OCI-LY7 (cell line): ENCODE data around the gene IFI44L. TPM values are rescaled to one million over a fixed set of nuclear protein-coding genes. Genes with fewer than 3 reads are reported as not detected.

ENCODE experiments used
- BruUV-seq: library from RNA; stranded (reverse); fragments of 400-500 nt; replicated peaks from 2 replicates; lab custom pipeline; 2021; lab: Mats Ljungman, UMichigan
- CTCF ChIA-PET: fragments of 300-600 bp; sonication (Branson Sonifier 250); formaldehyde crosslinking; loops from one replicate; lab custom pipeline; 2022; ENCODE audit warnings: antibody characterized with exemption; ENCODE audit not compliant: unreplicated experiment; lab: Charles Lee
- POLR2A ChIA-PET: fragments of 300-600 bp; sonication (Branson Sonifier 250); formaldehyde crosslinking; loops from one replicate; lab custom pipeline; 2022; ENCODE audit warnings: antibody characterized with exemption; lab: Charles Lee
- DNase-seq: peaks from one replicate; pipeline ENCODE4 v3.0.0-alpha.2; 2015; ENCODE audit warnings: low spot score
- H2AFZ ChIP-seq: fragments of 200-600 bp; sonication (generic), shearing (Covaris generic); 2 replicates; pipeline ENCODE4 v1.6.1; 2014; ENCODE audit warnings: mild to moderate bottlenecking, antibody characterized with exemption, low read length, moderate library complexity
- H3K27ac ChIP-seq: fragments of 200-600 bp; sonication (generic); 2 replicates; pipeline ENCODE4 v1.5.1; 2014; ENCODE audit warnings: mixed run types, low read depth, mild to moderate bottlenecking, moderate library complexity, low read length, inconsistent platforms; ENCODE audit not compliant: poor library complexity, severe bottlenecking
- H3K36me3 ChIP-seq: fragments of 200-600 bp; sonication (generic); 2 replicates; pipeline ENCODE4 v1.6.1; 2014; ENCODE audit warnings: mild to moderate bottlenecking, antibody characterized with exemption, low read length, moderate library complexity, mixed read lengths; ENCODE audit not compliant: insufficient read depth
- H3K4me1 ChIP-seq: fragments of 200-600 bp; sonication (generic); 2 replicates; pipeline ENCODE4 v1.5.1; 2014; ENCODE audit warnings: mild to moderate bottlenecking, low read length; ENCODE audit not compliant: insufficient read depth, poor library complexity, severe bottlenecking
- H3K4me2 ChIP-seq: fragments of 200-600 bp; sonication (generic); 2 replicates; pipeline ENCODE4 v1.6.1; 2014; ENCODE audit warnings: mild to moderate bottlenecking, low read length
- H3K4me3 ChIP-seq: fragments of 200-600 bp; sonication (generic); 2 replicates; pipeline ENCODE4 v1.5.1; 2014; ENCODE audit warnings: mild to moderate bottlenecking, low read depth, low read length; ENCODE audit not compliant: poor library complexity, severe bottlenecking
- H3K79me2 ChIP-seq: fragments of 200-600 bp; sonication (generic); 2 replicates; pipeline ENCODE4 v1.6.1; 2016; ENCODE audit warnings: low read depth, mild to moderate bottlenecking, low read length, moderate library complexity, mixed read lengths; ENCODE audit not compliant: insufficient read depth
- H3K9me2 ChIP-seq: fragments of 200-600 bp; sonication (generic); 2 replicates; pipeline ENCODE4 v1.6.1; 2016; ENCODE audit warnings: mild to moderate bottlenecking, low read length, mixed read lengths; ENCODE audit not compliant: insufficient read depth
- H3K9me3 ChIP-seq: fragments of 200-600 bp; sonication (generic); 2 replicates; pipeline ENCODE4 v1.6.1; 2014; ENCODE audit warnings: mild to moderate bottlenecking, mixed run types, low read length, mixed read lengths
- H4K20me1 ChIP-seq: fragments of 200-600 bp; sonication (generic); 2 replicates; pipeline ENCODE4 v1.6.1; 2014; ENCODE audit warnings: mild to moderate bottlenecking, antibody characterized with exemption, low read length, moderate library complexity, mixed read lengths; ENCODE audit not compliant: insufficient read depth
- EZH2phosphoT487 ChIP-seq: fragments of 200-600 bp; sonication (generic); IDR thresholded peaks from 2 replicates; pipeline ENCODE4 v1.6.1; 2018; ENCODE audit warnings: low read depth, borderline replicate concordance, mild to moderate bottlenecking, mixed run types, antibody characterized with exemption, low read length, moderate library complexity, mixed read lengths
- intact Hi-C: fragments of 100-400 bp; cut with micrococcal nuclease; formaldehyde crosslinking; loops from one replicate; pipeline ENCODE4 v1.10.0; 2022; ENCODE audit not compliant: unreplicated experiment
- total RNA-seq, 2 experiments: library from RNA; depleted of rRNA in 1 of 2; stranded (reverse); fragments of >200 nt in 1 of 2; shearing (Covaris generic) in 1 of 2; gene quantifications; 2 replicates each; pipeline ENCODE4 v1.2.3, GENCODE V29; 2014 to 2022
- TF ChIP-seq, protein P1 (sequence below): fragments of 200-600 bp; sonication (generic); conservative IDR thresholded peaks from 2 replicates; pipeline ENCODE4 v1.5.1; 2014; ENCODE audit warnings: mild to moderate bottlenecking, antibody characterized with exemption, low read length, moderate library complexity, mixed read lengths

The IFI44L gene
- total RNA-seq, 2 experiments from 2014 or later: not detected

DNA sequence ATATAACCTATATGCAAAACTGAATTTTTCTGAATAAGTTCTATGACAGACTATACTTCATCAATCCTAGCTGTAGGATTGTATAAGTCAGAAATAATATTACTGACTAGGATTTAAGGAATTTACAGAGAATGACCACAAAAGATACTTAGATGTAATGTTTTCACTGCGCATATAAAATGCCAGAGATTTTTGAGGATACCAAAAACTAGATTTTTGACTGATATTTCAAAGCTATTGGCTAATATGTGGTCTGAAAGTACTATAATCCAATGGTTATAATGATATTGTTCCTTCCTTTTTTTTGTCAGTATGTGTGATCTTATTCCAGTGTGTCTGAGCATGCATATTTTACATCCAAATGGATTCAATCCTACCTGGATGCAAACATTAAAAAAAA, 17.0 kb upstream of the IFI44L start:
- ChIA-PET POLR2A (interaction anchor here (0.7 kb wide), 1 partner anchor 1915 kb away, joined by 3 read pairs; no protein-coding TSS in a partner anchor), CTCF (no interaction called here)
- no TSS peak for BruUV-seq
- no peaks in the 10 kb centered on the region for H3K36me3 ChIP-seq
- H3K9me2 ChIP-seq: no peaks in the 10 kb centered on the region
- H3K4me2 ChIP-seq: no peak overlapping the region
- H2AFZ ChIP-seq: no peak overlapping the region
- H3K27ac ChIP-seq: no peak overlapping the region
- no peak for DNase-seq
- H4K20me1 ChIP-seq: no peaks in the 10 kb centered on the region
- no peaks in the 10 kb centered on the region for H3K4me1 ChIP-seq
- no peaks in the 10 kb centered on the region for H3K9me3 ChIP-seq
- intact Hi-C loops: no loop called here
- TF ChIP-seq, protein P1, sequence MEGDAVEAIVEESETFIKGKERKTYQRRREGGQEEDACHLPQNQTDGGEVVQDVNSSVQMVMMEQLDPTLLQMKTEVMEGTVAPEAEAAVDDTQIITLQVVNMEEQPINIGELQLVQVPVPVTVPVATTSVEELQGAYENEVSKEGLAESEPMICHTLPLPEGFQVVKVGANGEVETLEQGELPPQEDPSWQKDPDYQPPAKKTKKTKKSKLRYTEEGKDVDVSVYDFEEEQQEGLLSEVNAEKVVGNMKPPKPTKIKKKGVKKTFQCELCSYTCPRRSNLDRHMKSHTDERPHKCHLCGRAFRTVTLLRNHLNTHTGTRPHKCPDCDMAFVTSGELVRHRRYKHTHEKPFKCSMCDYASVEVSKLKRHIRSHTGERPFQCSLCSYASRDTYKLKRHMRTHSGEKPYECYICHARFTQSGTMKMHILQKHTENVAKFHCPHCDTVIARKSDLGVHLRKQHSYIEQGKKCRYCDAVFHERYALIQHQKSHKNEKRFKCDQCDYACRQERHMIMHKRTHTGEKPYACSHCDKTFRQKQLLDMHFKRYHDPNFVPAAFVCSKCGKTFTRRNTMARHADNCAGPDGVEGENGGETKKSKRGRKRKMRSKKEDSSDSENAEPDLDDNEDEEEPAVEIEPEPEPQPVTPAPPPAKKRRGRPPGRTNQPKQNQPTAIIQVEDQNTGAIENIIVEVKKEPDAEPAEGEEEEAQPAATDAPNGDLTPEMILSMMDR: no peak
- TF ChIP-seq EZH2phosphoT487: no peak
- H3K4me3 ChIP-seq: no peak overlapping the region
- H3K79me2 ChIP-seq: no peaks in the 10 kb centered on the region

DNA sequence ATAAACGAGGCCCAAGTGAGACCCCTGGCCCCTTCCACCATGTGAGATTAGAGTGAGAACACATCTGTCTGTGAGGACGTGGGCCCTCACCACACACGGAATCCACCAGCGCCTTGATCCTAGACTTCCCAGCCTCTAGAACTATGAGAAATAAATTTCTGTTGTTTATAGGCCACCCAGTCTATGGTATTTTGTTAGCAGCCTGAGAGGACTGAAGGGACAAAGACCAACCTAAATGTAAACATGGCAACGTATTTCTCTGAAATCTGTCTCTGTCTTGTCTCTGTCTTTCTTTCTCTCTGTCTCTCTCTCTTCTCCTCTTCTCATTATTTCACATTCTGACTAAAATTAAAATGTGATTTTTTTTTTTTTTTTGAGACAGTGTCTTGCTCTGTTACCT, 15.6 kb upstream of the IFI44L start:
- Histone ChIP-seq H3K4me2 (no peak overlapping the region), H3K4me3 (no peak overlapping the region), H3K9me3 (no peaks in the 10 kb centered on the region), H2AFZ (no peak overlapping the region), H3K27ac (no peak overlapping the region), H3K9me2 (no peaks in the 10 kb centered on the region), H4K20me1 (no peaks in the 10 kb centered on the region), H3K79me2 (no peaks in the 10 kb centered on the region), H3K4me1 (no peaks in the 10 kb centered on the region), H3K36me3 (no peaks in the 10 kb centered on the region)
- ChIA-PET CTCF (no interaction called here), POLR2A (interaction anchor here (0.7 kb wide), 1 partner anchor 243 kb away, joined by 3 read pairs; no protein-coding TSS in a partner anchor)
- DNase-seq: no peak
- BruUV-seq: no TSS peak
- TF ChIP-seq, protein P1: no peak
- no peak for TF ChIP-seq EZH2phosphoT487
- intact Hi-C loops: loop anchor here (5.0 kb wide), 2 partner anchors 457 to 472 kb away; no protein-coding TSS in a partner anchor

DNA sequence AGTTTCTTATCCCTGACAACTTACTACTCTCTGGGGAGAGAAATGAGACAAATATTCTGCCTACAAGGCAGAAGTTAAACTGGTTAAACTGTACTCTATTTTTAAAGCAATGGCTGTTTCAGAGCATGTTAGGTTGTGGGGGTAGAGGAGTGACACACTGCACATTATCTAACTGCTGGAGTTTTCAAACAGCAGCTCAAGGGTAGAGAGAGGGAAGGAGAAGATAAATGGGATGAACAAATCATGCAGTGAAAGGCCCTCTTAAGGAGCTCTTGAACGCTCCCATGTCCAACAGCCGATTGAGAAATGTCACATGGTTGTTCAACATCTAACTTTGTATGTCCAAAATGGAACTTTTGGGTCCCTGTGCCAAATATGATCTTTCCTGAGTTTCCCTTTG, 14.0 kb upstream of the IFI44L start:
- BruUV-seq: no TSS peak
- ChIA-PET CTCF (no interaction called here), POLR2A (interaction anchor here (0.7 kb wide), 1 partner anchor 1017 kb away, joined by 5 read pairs; no protein-coding TSS in a partner anchor)
- Histone ChIP-seq H4K20me1 (no peaks in the 10 kb centered on the region), H3K4me2 (no peak overlapping the region), H3K4me3 (no peak overlapping the region), H2AFZ (no peak overlapping the region), H3K79me2 (no peaks in the 10 kb centered on the region), H3K27ac (no peak overlapping the region), H3K9me2 (no peaks in the 10 kb centered on the region), H3K4me1 (no peaks in the 10 kb centered on the region), H3K9me3 (no peaks in the 10 kb centered on the region), H3K36me3 (no peaks in the 10 kb centered on the region)
- TF ChIP-seq, protein P1: no peak
- no peak for TF ChIP-seq EZH2phosphoT487
- DNase-seq: no peak
- intact Hi-C loops: loop anchor here (5.0 kb wide), 2 partner anchors 459 to 474 kb away; no protein-coding TSS in a partner anchor
